Measurements from ENCODE around the gene WDTC1. TPM values are rescaled to one million over a fixed set of nuclear protein-coding genes. Genes with fewer than 3 reads are reported as not detected.

Gene WDTC1, protein sequence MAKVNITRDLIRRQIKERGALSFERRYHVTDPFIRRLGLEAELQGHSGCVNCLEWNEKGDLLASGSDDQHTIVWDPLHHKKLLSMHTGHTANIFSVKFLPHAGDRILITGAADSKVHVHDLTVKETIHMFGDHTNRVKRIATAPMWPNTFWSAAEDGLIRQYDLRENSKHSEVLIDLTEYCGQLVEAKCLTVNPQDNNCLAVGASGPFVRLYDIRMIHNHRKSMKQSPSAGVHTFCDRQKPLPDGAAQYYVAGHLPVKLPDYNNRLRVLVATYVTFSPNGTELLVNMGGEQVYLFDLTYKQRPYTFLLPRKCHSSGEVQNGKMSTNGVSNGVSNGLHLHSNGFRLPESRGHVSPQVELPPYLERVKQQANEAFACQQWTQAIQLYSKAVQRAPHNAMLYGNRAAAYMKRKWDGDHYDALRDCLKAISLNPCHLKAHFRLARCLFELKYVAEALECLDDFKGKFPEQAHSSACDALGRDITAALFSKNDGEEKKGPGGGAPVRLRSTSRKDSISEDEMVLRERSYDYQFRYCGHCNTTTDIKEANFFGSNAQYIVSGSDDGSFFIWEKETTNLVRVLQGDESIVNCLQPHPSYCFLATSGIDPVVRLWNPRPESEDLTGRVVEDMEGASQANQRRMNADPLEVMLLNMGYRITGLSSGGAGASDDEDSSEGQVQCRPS
- total RNA-seq (2011; cell fraction: chromatin; rRNA removed; ENCODE audit: low replicate concordance): 11.7 and 29.9 TPM in 2 replicates
- total RNA-seq (2011; cell fraction: nucleolus; rRNA removed): 14.6 and 17.5 TPM in 2 replicates
- total RNA-seq (2011; cell fraction: nucleoplasm; rRNA removed): 16.1 and 18.5 TPM in 2 replicates
- total RNA-seq (2014; rRNA removed) (14.7 and 15.9 TPM in 2 replicates), total RNA-seq (2014; rRNA removed; fragmentation: Illumina TruSeq; extraction: Trizol) (6.8 and 8.2 TPM in 2 replicates), total RNA-seq (2015; rRNA removed; fragmentation: Illumina TruSeq; extraction: Trizol) (8.1 and 8.4 TPM in 2 replicates), total RNA-seq (2021) (29.5 and 32.3 TPM in 2 replicates), polyA plus RNA-seq (2011; rRNA removed) (8.8 and 16.9 TPM in 2 replicates), polyA plus RNA-seq (2014; fragmentation: Illumina TruSeq; extraction: Trizol) (26.9 and 30.2 TPM in 2 replicates), polyA plus RNA-seq (2014; fragmentation: Nextera tagmentation; extraction: Ambion mirVana) (under 1 TPM; 0.18 to 0.27 TPM), polyA plus RNA-seq (2014; rRNA removed) (15.2 and 16.0 TPM in 2 replicates), polyA minus RNA-seq (2011; rRNA and poly(A)+ RNA removed) (11.2 and 11.4 TPM in 2 replicates), Bru-seq, nascent RNA (percentile 58 among the genes with signal in this experiment), BruChase-seq, experiment 1, labeled RNA remaining after a 2-hour chase (percentile 60 among the genes with signal in this experiment), BruChase-seq, experiment 2, labeled RNA remaining after a 6-hour chase (percentile 58 among the genes with signal in this experiment)
- 7.0 and 10.9 TPM in 2 replicates for polyA plus RNA-seq (2011; cell fraction: cytosol; rRNA removed)
- polyA plus RNA-seq (2011; cell fraction: nucleus; rRNA removed): 12.4 and 17.4 TPM in 2 replicates
- polyA plus RNA-seq (2012): 24.8 and 47.4 TPM in 2 replicates
- 11.3 and 13.6 TPM in 2 replicates for polyA minus RNA-seq (2011; cell fraction: cytosol; rRNA and poly(A)+ RNA removed)
- 7.4 and 10.4 TPM in 2 replicates for polyA minus RNA-seq (2011; cell fraction: nucleus; rRNA and poly(A)+ RNA removed)
- long read RNA-seq, experiment 1, partial matches to known transcripts: 1 of 25 reads
- long read RNA-seq, experiment 1, other reads (novel, unspliced or antisense): 24 of 25 reads
- long read RNA-seq, experiment 2, full-length matches to known transcripts: 13 of 49 reads
- long read RNA-seq, experiment 2, partial matches to known transcripts: 26 of 49 reads
- long read RNA-seq, experiment 2, other reads (novel, unspliced or antisense): 10 of 49 reads
- long read RNA-seq, experiment 3, partial matches to known transcripts: 1 of 5 reads
- long read RNA-seq, experiment 3, other reads (novel, unspliced or antisense): 4 of 5 reads

DNA sequence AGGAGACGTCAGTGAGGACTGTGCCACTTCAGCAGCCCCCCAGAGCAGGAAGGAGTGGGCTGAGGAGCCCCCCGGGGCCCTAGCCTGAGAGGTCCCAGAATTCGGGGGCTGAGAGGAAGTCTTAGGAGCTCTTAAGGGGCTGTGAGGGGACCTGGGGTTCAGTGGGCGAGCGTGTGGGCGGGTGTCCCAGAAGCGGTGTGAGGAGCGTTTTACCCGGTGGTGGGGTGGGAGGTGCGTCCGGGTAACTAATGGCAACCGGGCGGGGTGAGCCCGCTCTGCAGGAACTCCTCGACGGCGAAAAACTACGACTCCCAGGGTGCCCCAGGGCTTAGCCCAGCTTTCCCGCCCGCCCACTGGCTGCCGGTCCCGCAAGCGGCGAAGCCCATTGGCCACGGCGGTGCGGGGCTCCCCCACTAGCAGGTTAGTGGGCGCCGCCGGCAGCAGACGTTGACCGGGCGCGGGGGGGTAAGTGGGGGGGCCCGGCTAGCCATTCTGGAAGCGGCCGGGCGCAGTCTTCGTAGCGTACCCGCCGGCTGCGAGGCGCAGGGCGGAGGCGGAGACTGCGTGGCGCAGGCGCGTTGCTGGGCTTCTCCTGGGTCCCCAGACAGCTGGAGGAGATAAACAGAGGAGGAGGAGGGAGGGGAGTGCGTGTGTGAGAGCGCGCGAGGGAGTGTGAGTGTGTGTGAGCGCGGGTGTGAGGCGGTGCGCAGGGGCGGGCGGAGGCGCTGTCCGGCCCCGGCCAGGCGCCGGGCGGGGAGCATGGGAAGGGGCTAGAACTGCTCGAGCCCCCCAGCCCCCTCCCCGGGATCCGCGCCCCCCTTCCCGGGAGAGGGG is at the start of gene WDTC1:
WDTC1 (plus strand) TSS at position 584 of the 834 bp plus-strand sequence. CDS start 26,423 bp downstream, outside the sequence.
- Histone ChIP-seq H3K9me3 (replicated peaks; ENCODE audit: control insufficient read depth, insufficient read depth, low read depth, low read length) (no peaks in the 10 kb centered on the region), H3K9me1 (ENCODE audit: control insufficient read depth, insufficient read depth, low read length) (no peaks in the 10 kb centered on the region), H2AFZ (ENCODE audit: low read depth, low read length) (peak within 1 kb of the TSS; percentile 93), H3K4me1 (replicated peaks in 1 of 2; ENCODE audit: control insufficient read depth in 2 of 2, insufficient read depth in 2 of 2, low read length in 2 of 2) (peaks cover 12 to 15% of the 10 kb centered on the region in 2 experiments; a peak in 4 of 5 replicates), H3K4me3 (peak within 1 kb of the TSS; percentile 77), H4K20me1 (replicated peaks; ENCODE audit: control insufficient read depth, insufficient read depth, low read length) (no peaks in the 10 kb centered on the region), H3K27ac (ENCODE audit: extremely low read depth, low read depth, low read length) (peak within 1 kb of the TSS; percentile 63), H3K9ac (ENCODE audit: insufficient read depth in 1 of 2, low read depth in 2 of 2, low read length in 2 of 2) (peak within 1 kb of the TSS; percentile 65 to 88), H3K36me3 (ENCODE audit: control insufficient read depth, insufficient read depth, low read length) (no peaks in the 10 kb centered on the region), H3K27me3 (ENCODE audit: control insufficient read depth in 2 of 2, insufficient read depth in 2 of 2, low read length in 2 of 2) (no peaks in the 10 kb centered on the region), H3K4me2 (ENCODE audit: insufficient read depth, low read length) (peak within 1 kb of the TSS; percentile 94), H3K79me2 (ENCODE audit: control insufficient read depth, insufficient read depth, low read length) (peaks cover 20% of the 10 kb centered on the region)
- 2% methylated on average over 56 of the region's 71 CpGs for WGBS (ENCODE audit: insufficient coverage, low coverage, missing lambda C conversion rate)
- ChIA-PET CTCF (ENCODE audit: low intra/inter-chr PET ratio) (no interaction called here), POLR2A (interaction anchor here (0.6 to 1.3 kb wide), 7 partner anchors 8 to 344 kb away, joined by 3 to 5 read pairs (median 4); partner anchors contain the start of genes GPN2 and SLC9A1)
- intact Hi-C loops (cut with micrococcal nuclease): no loop called here
- BruUV-seq (replicated peaks): no TSS peak
- in situ Hi-C loops (cut with MboI): no loop called here
- ATAC-seq: peak; percentile 98
- peak; percentile 95 for FAIRE-seq
- DNase-seq (ENCODE audit: extremely low read depth in 1 of 4, low spot score in 3 of 4): peak; percentile 98 to 99 (median 98)
- TF ChIP-seq MCM3 (IDR thresholded peaks at IDR 0.05) (no peak), ZNF583 (CRISPR knock-in tag; IDR thresholded peaks at IDR 0.05) (no peak), FOXO4 (CRISPR knock-in tag; IDR thresholded peaks at IDR 0.05) (no peak), MEIS2 (IDR thresholded peaks at IDR 0.05; ENCODE audit: partially characterized antibody) (peak; percentile 87), SIN3A (IDR thresholded peaks at IDR 0.05; ENCODE audit: borderline replicate concordance in 2 of 2, control insufficient read depth in 1 of 2, low read depth in 2 of 2, low read length in 2 of 2) (peak; percentile 87 to 95; a peak in 3 of 4 replicates), ZNF175 (CRISPR knock-in tag; IDR thresholded peaks at IDR 0.05; ENCODE audit: low read depth) (no peak; the same call in 1 of the 2 replicates)
- TF ChIP-seq, protein P1, sequence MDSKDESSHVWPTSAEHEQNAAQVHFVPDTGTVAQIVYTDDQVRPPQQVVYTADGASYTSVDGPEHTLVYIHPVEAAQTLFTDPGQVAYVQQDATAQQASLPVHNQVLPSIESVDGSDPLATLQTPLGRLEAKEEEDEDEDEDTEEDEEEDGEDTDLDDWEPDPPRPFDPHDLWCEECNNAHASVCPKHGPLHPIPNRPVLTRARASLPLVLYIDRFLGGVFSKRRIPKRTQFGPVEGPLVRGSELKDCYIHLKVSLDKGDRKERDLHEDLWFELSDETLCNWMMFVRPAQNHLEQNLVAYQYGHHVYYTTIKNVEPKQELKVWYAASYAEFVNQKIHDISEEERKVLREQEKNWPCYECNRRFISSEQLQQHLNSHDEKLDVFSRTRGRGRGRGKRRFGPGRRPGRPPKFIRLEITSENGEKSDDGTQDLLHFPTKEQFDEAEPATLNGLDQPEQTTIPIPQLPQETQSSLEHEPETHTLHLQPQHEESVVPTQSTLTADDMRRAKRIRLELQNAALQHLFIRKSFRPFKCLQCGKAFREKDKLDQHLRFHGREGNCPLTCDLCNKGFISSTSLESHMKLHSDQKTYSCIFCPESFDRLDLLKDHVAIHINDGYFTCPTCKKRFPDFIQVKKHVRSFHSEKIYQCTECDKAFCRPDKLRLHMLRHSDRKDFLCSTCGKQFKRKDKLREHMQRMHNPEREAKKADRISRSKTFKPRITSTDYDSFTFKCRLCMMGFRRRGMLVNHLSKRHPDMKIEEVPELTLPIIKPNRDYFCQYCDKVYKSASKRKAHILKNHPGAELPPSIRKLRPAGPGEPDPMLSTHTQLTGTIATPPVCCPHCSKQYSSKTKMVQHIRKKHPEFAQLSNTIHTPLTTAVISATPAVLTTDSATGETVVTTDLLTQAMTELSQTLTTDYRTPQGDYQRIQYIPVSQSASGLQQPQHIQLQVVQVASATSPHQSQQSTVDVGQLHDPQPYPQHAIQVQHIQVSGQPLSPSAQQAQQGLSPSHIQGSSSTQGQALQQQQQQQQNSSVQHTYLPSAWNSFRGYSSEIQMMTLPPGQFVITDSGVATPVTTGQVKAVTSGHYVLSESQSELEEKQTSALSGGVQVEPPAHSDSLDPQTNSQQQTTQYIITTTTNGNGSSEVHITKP (IDR thresholded peaks at IDR 0.05; ENCODE audit: partially characterized antibody): peak; percentile 94

Data from K562 (cell line).